A673 (cell line): ENCODE data around the gene CLCF1.
A peak's percentile ranks its signal among the peaks of the same experiment; 100 is the strongest.

ENCODE experiments used
- CTCF ChIP-seq: fragments of 300-800, 200-600 bp; sonication (generic); conservative IDR thresholded peaks from 2 replicates; pipeline ENCODE4 v1.5.1; 2017; ENCODE audit warnings: low read depth, mild to moderate bottlenecking, antibody characterized with exemption, low read length, moderate library complexity, mixed read lengths
- EZH2 ChIP-seq: fragments of 200-600 bp; sonication (generic); IDR thresholded peaks from 2 replicates; pipeline ENCODE4 v1.6.1; 2017; ENCODE audit warnings: borderline replicate concordance, low read depth, mild to moderate bottlenecking, mixed read lengths, antibody characterized with exemption, low read length; ENCODE audit not compliant: poor library complexity, severe bottlenecking

DNA sequence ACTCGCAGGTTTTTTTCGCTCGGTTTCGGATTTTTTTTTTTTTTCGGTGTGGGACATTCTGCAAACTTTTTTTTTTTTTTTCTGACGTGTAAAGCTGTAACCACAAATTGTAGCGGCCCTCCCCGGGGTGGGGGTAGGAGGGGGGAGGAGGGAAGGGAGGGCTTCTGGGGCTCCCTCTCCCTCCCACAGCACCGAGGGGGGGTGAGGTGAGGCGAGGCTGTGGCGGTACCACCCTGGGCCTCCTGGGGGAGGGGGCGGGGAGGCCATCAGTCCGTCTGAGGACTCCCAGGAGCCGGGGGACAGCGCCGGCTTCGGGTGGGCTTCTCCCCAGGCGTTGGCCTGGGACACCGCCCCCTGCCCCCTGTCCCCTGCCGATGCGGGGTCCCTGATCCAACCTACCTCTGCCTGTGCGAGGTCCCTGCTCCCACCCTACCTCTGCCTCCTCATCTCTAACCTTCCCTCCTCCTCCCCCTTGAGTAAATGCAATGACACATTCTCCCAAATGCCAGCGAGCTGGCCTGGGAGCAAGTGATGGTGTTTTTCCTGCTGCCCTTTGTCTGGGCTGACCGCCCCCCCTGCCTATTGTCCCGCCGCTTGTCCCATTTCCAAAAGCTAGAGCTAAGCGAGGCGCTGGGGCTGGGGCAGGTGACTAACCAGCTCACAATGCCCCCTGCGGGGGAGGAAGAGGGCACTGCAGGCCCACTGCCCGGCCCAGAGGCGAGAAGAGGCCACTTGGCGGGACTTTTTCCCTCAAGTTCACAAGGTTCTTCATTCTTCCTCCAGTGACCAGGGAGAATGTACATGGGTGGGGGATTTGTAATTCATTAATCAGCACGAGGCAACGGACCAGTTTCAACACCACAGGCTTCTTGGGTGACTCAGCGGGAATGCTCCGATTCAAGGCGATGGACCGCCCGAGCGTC is 511 bp upstream of the CLCF1 start:
- TF ChIP-seq EZH2 = no peak
- peak; percentile 35; the same call in 1 of the 2 replicates for TF ChIP-seq CTCF
